IMR-90 (cell line): Measurements from ENCODE around the gene YPEL4. TPM values are rescaled to one million over a fixed set of nuclear protein-coding genes. Genes with fewer than 3 reads are reported as not detected.

Experiments used
- ATAC-seq: fragments of 200-7000 bp; cut with Tn5 transposase; 2 replicates; pipeline ENCODE4 v1.9.1; 2020; ENCODE audit warnings: low read depth, mild to moderate bottlenecking, moderate library complexity
- BruUV-seq: library from RNA; stranded (reverse); fragments of 400-500 nt; replicated peaks from 2 replicates; lab custom pipeline; 2021; lab: Mats Ljungman, UMichigan
- CTCF ChIA-PET: fragments of 300-600 bp; formaldehyde crosslinking; extraction: SDS; loops from one replicate; lab custom pipeline; 2021; ENCODE audit warnings: antibody characterized with exemption; lab: Yijun Ruan, JAX
- POLR2A ChIA-PET: fragments of 300-600 bp; sonication (Branson Sonifier 250); formaldehyde crosslinking; loops from one replicate; lab custom pipeline; 2022; ENCODE audit warnings: antibody characterized with exemption; ENCODE audit not compliant: unreplicated experiment; lab: Charles Lee
- DNase-seq: peaks from one replicate; pipeline ENCODE4 v3.0.0; 2013
- H2AFZ ChIP-seq: replicated peaks from 2 replicates; pipeline ENCODE3; 2013; ENCODE audit warnings: low read length, mild to moderate bottlenecking; ENCODE audit not compliant: poor library complexity
- H2AK5ac ChIP-seq: 2 replicates; pipeline ENCODE4 v1.6.1; 2013; ENCODE audit warnings: low read depth, low read length, inconsistent platforms
- H2AK9ac ChIP-seq: replicated peaks from 2 replicates; pipeline ENCODE3; 2013; ENCODE audit warnings: mild to moderate bottlenecking, low read depth, low read length, moderate library complexity; ENCODE audit not compliant: poor library complexity
- H2BK120ac ChIP-seq: 2 replicates; pipeline ENCODE4 v1.6.1; 2013; ENCODE audit warnings: low read depth, low read length, inconsistent platforms
- H2BK15ac ChIP-seq: 3 replicates; pipeline ENCODE4 v1.6.1; 2013; ENCODE audit warnings: low read depth, low read length, inconsistent platforms
- H2BK20ac ChIP-seq: 2 replicates; pipeline ENCODE4 v1.6.1; 2013; ENCODE audit warnings: low read depth, mild to moderate bottlenecking, inconsistent platforms, low read length, moderate library complexity
- H2BK5ac ChIP-seq: 2 replicates; pipeline ENCODE4 v1.6.1; 2013; ENCODE audit warnings: mild to moderate bottlenecking, low read depth, low read length, inconsistent platforms; ENCODE audit not compliant: poor library complexity, severe bottlenecking
- H3K14ac ChIP-seq: replicated peaks from 2 replicates; pipeline ENCODE4 v1.6.1; 2013; ENCODE audit warnings: low read depth, low read length, inconsistent platforms
- H3K18ac ChIP-seq: 2 replicates; pipeline ENCODE4 v1.6.1; 2013; ENCODE audit warnings: low read depth, low read length, control low read depth
- H3K23ac ChIP-seq: 2 replicates; pipeline ENCODE4 v1.6.1; 2013; ENCODE audit warnings: low read depth, low read length, inconsistent platforms
- H3K27ac ChIP-seq: 2 replicates; pipeline ENCODE4 v1.5.1; 2013; ENCODE audit warnings: mild to moderate bottlenecking, control low read depth, low read length; ENCODE audit not compliant: insufficient read depth
- H3K27me3 ChIP-seq: 2 replicates; pipeline ENCODE4 v1.6.1; 2013; ENCODE audit warnings: low read length; ENCODE audit not compliant: control insufficient read depth, insufficient read depth
- H3K36me3 ChIP-seq: 2 replicates; pipeline ENCODE4 v1.6.1; 2013; ENCODE audit warnings: low read length, mixed read lengths; ENCODE audit not compliant: control insufficient read depth, insufficient read depth
- H3K4ac ChIP-seq: 2 replicates; pipeline ENCODE4 v1.6.1; 2013; ENCODE audit warnings: low read depth, low read length, inconsistent platforms
- H3K4me1 ChIP-seq: 2 replicates; pipeline ENCODE4 v1.6.1; 2013; ENCODE audit warnings: low read length, mixed read lengths; ENCODE audit not compliant: control insufficient read depth, insufficient read depth
- H3K4me2 ChIP-seq: 2 replicates; pipeline ENCODE4 v1.6.1; 2013; ENCODE audit warnings: low read depth, mild to moderate bottlenecking, control low read depth, low read length, moderate library complexity
- H3K4me3 ChIP-seq: 2 replicates; pipeline ENCODE4 v1.5.1; 2013; ENCODE audit warnings: low read depth, mild to moderate bottlenecking, control low read depth, low read length, moderate library complexity; ENCODE audit not compliant: insufficient read depth
- H3K56ac ChIP-seq: 2 replicates; pipeline ENCODE4 v1.6.1; 2013; ENCODE audit warnings: low read length, inconsistent platforms; ENCODE audit not compliant: insufficient read depth; ENCODE audit errors: extremely low read depth
- H3K79me1 ChIP-seq, 2 experiments: 2 replicates each; pipeline ENCODE4 v1.6.1; 2013; ENCODE audit warnings: low read length in 2 of 2, inconsistent platforms in 1 of 2, low read depth in 1 of 2
- H3K9ac ChIP-seq: 2 replicates; pipeline ENCODE4 v1.6.1; 2013; ENCODE audit warnings: low read depth, low read length, control low read depth
- H3K9me1 ChIP-seq: 2 replicates; pipeline ENCODE4 v1.6.1; 2013; ENCODE audit warnings: low read length, inconsistent platforms; ENCODE audit not compliant: insufficient read depth
- H3K9me3 ChIP-seq: 2 replicates; pipeline ENCODE4 v1.6.1; 2013; ENCODE audit warnings: low read length; ENCODE audit not compliant: control insufficient read depth, insufficient read depth
- H4K20me1 ChIP-seq: 2 replicates; pipeline ENCODE4 v1.6.1; 2013; ENCODE audit warnings: low read length, inconsistent platforms; ENCODE audit not compliant: insufficient read depth
- H4K5ac ChIP-seq: 2 replicates; pipeline ENCODE4 v1.6.1; 2013; ENCODE audit warnings: mild to moderate bottlenecking, low read depth, low read length, control low read depth
- H4K8ac ChIP-seq, 2 experiments: 2 replicates each; pipeline ENCODE4 v1.6.1; 2013; ENCODE audit warnings: low read depth in 2 of 2, low read length in 2 of 2, control low read depth in 1 of 2, inconsistent platforms in 1 of 2
- H4K91ac ChIP-seq: 2 replicates; pipeline ENCODE4 v1.6.1; 2013; ENCODE audit warnings: low read depth, low read length, inconsistent platforms; ENCODE audit not compliant: insufficient read depth
- BHLHE40 ChIP-seq: fragments of 150-350 bp; IDR thresholded peaks from 2 replicates; pipeline ENCODE4 v1.6.1; 2016; ENCODE audit warnings: mild to moderate bottlenecking, low read depth, low read length
- CEBPB ChIP-seq: IDR thresholded peaks from 2 replicates; pipeline ENCODE4 v1.6.1; 2012; ENCODE audit warnings: low read depth, low read length, improper control_type of control experiment
- CHD1 ChIP-seq: IDR thresholded peaks from 2 replicates; pipeline ENCODE4 v1.6.1; 2012; ENCODE audit warnings: low read depth, low read length, improper control_type of control experiment
- CTCF ChIP-seq: conservative IDR thresholded peaks from 2 replicates; pipeline ENCODE4 v1.5.1; 2012; ENCODE audit warnings: mild to moderate bottlenecking, low read depth, low read length, improper control_type of control experiment
- ELK1 ChIP-seq: fragments of 150-350 bp; IDR thresholded peaks from 2 replicates; pipeline ENCODE4 v1.6.1; 2016; ENCODE audit warnings: low read depth, mild to moderate bottlenecking, low read length, moderate library complexity, borderline replicate concordance
- FOS ChIP-seq: fragments of 150-350 bp; IDR thresholded peaks from 2 replicates; pipeline ENCODE4 v1.6.1; 2016; ENCODE audit warnings: low read depth, low read length
- MAFK ChIP-seq: IDR thresholded peaks from 2 replicates; pipeline ENCODE4 v1.6.1; 2012; ENCODE audit warnings: low read depth, low read length, improper control_type of control experiment
- MXI1 ChIP-seq: IDR thresholded peaks from 2 replicates; pipeline ENCODE4 v1.6.1; 2012; ENCODE audit warnings: low read depth, mild to moderate bottlenecking, low read length, moderate library complexity, borderline replicate concordance
- NFE2L2 ChIP-seq: fragments of 150-350 bp; IDR thresholded peaks from 2 replicates; pipeline ENCODE4 v1.6.1; 2016; ENCODE audit warnings: low read depth, mild to moderate bottlenecking, low read length
- POLR2A ChIP-seq: IDR thresholded peaks from 2 replicates; pipeline ENCODE4 v1.6.1; 2012; ENCODE audit warnings: mild to moderate bottlenecking, low read depth, low read length
- RAD21 ChIP-seq: IDR thresholded peaks from 2 replicates; pipeline ENCODE4 v1.6.1; 2012; ENCODE audit warnings: low read length, improper control_type of control experiment
- RCOR1 ChIP-seq: IDR thresholded peaks from 2 replicates; pipeline ENCODE4 v1.6.1; 2012; ENCODE audit warnings: mild to moderate bottlenecking, low read length, improper control_type of control experiment; ENCODE audit not compliant: insufficient replicate concordance
- RFX5 ChIP-seq: IDR thresholded peaks from 2 replicates; pipeline ENCODE4 v1.8.0; 2012; ENCODE audit warnings: low read depth, mild to moderate bottlenecking, low read length, moderate library complexity
- SMC3 ChIP-seq: fragments of 150-350 bp; IDR thresholded peaks from 2 replicates; pipeline ENCODE4 v1.6.1; 2016; ENCODE audit warnings: low read depth, mild to moderate bottlenecking, antibody characterized with exemption, low read length, moderate library complexity
- USF2 ChIP-seq: fragments of 150-350 bp; IDR thresholded peaks from 2 replicates; pipeline ENCODE4 v1.6.1; 2017; ENCODE audit warnings: mild to moderate bottlenecking, antibody characterized with exemption, low read length, low read depth
- WGBS, 2 experiments: methylation state at CpG; one replicate each; pipeline versions ENCODE4 v1.1.5 to v1.1.7; 2013; ENCODE audit warnings: missing lambda C conversion rate in 2 of 2; ENCODE audit not compliant: insufficient read length in 1 of 2; ENCODE audit errors: extremely low coverage in 2 of 2; 5-methylcytosine and 5-hydroxymethylcytosine counted together
- dilution Hi-C: fragments of 300-500 bp; cut with HindIII; formaldehyde crosslinking; loops from one replicate; pipeline ENCODE4 v1.14.3; 2018; ENCODE audit warnings: low sequenced_read_pairs; ENCODE audit not compliant: unreplicated experiment
- in situ Hi-C: fragments of 300-500 bp; cut with MboI; formaldehyde crosslinking; loops from 3 replicates; pipeline ENCODE4 v1.14.3; 2019; ENCODE audit warnings: low sequenced_read_pairs, inconsistent platforms, mixed read lengths
- intact Hi-C: fragments of 100-400 bp; cut with micrococcal nuclease; formaldehyde crosslinking; loops from 2 replicates; pipeline ENCODE4 v1.10.0; 2022
- polyA plus RNA-seq, 3 experiments: library from polyadenylated mRNA; depleted of rRNA; stranded (reverse); fragments of >200 nt; gene quantifications; 2 replicates each; pipeline ENCODE4 v1.2.3, GENCODE V29; 2012; ENCODE audit warnings: low replicate concordance in 1 of 3
- total RNA-seq: library from RNA; depleted of rRNA; stranded (reverse); fragments of >200 nt; gene quantifications from 2 replicates; pipeline ENCODE4 v1.2.3, GENCODE V29; 2012

The YPEL4 gene
- total and polyA plus RNA-seq, 2 of the 4 experiments (the other 2 are of a cell fraction): 0.18 to 0.79 TPM

GRCh38 chr11:57633394-57634070 is 16.2 kb downstream of the YPEL4 start:
- no TSS peak for BruUV-seq
- Histone ChIP-seq H3K4me3 (no peak overlapping the region), H4K5ac (no peak overlapping the region), H4K20me1 (no peaks in the 10 kb centered on the region), H3K56ac (no peak overlapping the region), H3K36me3 (no peaks in the 10 kb centered on the region), H3K4me1 (peaks cover 3% of the 10 kb centered on the region), H3K23ac (no peak overlapping the region), H3K9ac (no peak overlapping the region), H2AK5ac (no peak overlapping the region), H3K9me1 (peaks cover 6% of the 10 kb centered on the region), H3K9me3 (no peaks in the 10 kb centered on the region), H3K14ac (no peak overlapping the region), H4K8ac (no peak overlapping the region), H2BK5ac (no peak overlapping the region), H3K27ac (no peak overlapping the region), H3K27me3 (peaks cover 30% of the 10 kb centered on the region), H3K79me1 (peaks cover 2 to 8% of the 10 kb centered on the region in 2 experiments; a peak in 2 of 4 replicates), H2AK9ac (no peak overlapping the region), H4K91ac (no peak overlapping the region), H2BK15ac (no peak overlapping the region), H2BK20ac (no peak overlapping the region), H2AFZ (no peak overlapping the region), H3K4ac (no peak overlapping the region), H2BK120ac (no peak overlapping the region), H3K18ac (no peak overlapping the region), H3K4me2 (no peak overlapping the region)
- in situ Hi-C loops (no loop called here), intact Hi-C loops (no loop called here), dilution Hi-C loops (no loop called here)
- DNase-seq (no peak), ATAC-seq (no peak)
- 55% methylated on average over 2 of the region's 6 CpGs; no CpG with 5 or more reads in 1 of the 2 experiments for WGBS, 2 experiments
- ChIA-PET POLR2A (no interaction called here), CTCF (interaction anchor here (0.5 kb wide), 1 partner anchor 943 kb away, joined by 3 read pairs; no protein-coding TSS in a partner anchor)
- TF ChIP-seq CTCF (no peak), RAD21 (no peak), POLR2A (no peak), NFE2L2 (no peak), CEBPB (no peak), CHD1 (no peak), BHLHE40 (no peak), FOS (no peak), RCOR1 (no peak), ELK1 (no peak), RFX5 (no peak), MAFK (no peak), SMC3 (no peak), USF2 (no peak), MXI1 (no peak)
